CD14-positive monocyte (primary cell): Measurements from ENCODE around the gene SH3PXD2A. TPM values are rescaled to one million over a fixed set of nuclear protein-coding genes. Genes with fewer than 3 reads are reported as not detected.

Source experiments
- DNase-seq, 3 donors: peaks; one replicate each; pipeline ENCODE4 v3.0.0-alpha.2; 2011 to 2022
- H2AFZ ChIP-seq: 2 replicates; pipeline ENCODE4 v1.6.0; 2012; ENCODE audit warnings: mild to moderate bottlenecking, low read depth, low read length, inconsistent platforms; ENCODE audit not compliant: insufficient read depth, poor library complexity, severe bottlenecking
- H3K27ac ChIP-seq, 2 donors: 1 replicate in 1 of 2; 2 replicates in 1 of 2; pipeline ENCODE4 v1.5.1; 2012 to 2013; ENCODE audit warnings: low read length in 2 of 2, control low read depth in 1 of 2, inconsistent platforms in 1 of 2, low read depth in 1 of 2, mild to moderate bottlenecking in 1 of 2
- H3K27me3 ChIP-seq, 2 donors: one replicate each; pipeline versions ENCODE4 v1.6.0 to v1.6.1; 2011 to 2013; ENCODE audit warnings: low read length in 2 of 2; ENCODE audit not compliant: control insufficient read depth in 2 of 2, insufficient read depth in 2 of 2
- H3K36me3 ChIP-seq, 2 donors: replicated peaks in 1 of 2; 1 replicate in 1 of 2; 2 replicates in 1 of 2; pipeline versions ENCODE4 v1.5.1 to v1.6.1; 2012 to 2013; ENCODE audit warnings: low read length in 2 of 2, control low read depth in 1 of 2, inconsistent platforms in 1 of 2, mild to moderate bottlenecking in 1 of 2; ENCODE audit not compliant: insufficient read depth in 2 of 2, control insufficient read depth in 1 of 2
- H3K4me1 ChIP-seq, 2 donors: 1 replicate in 1 of 2; 2 replicates in 1 of 2; pipeline versions ENCODE4 v1.5.1 to v1.6.1; 2012 to 2013; ENCODE audit warnings: low read length in 2 of 2, control low read depth in 1 of 2, inconsistent platforms in 1 of 2, mild to moderate bottlenecking in 1 of 2, moderate library complexity in 1 of 2; ENCODE audit not compliant: insufficient read depth in 2 of 2, control insufficient read depth in 1 of 2
- H3K4me2 ChIP-seq: replicated peaks from 2 replicates; pipeline ENCODE3; 2012; ENCODE audit warnings: low read length, moderate library complexity, mild to moderate bottlenecking; ENCODE audit not compliant: poor library complexity, severe bottlenecking; ENCODE audit errors: extremely low read depth
- H3K4me3 ChIP-seq, 3 experiments: fragments of 200-600 bp in 1 of 3; sonication (generic) in 1 of 3; replicated peaks in 1 of 3; 1 replicate in 2 of 3; 2 replicates in 1 of 3; pipeline ENCODE4 v1.5.1; 2011 to 2013; ENCODE audit warnings: low read length in 3 of 3, mild to moderate bottlenecking in 3 of 3, control low read depth in 2 of 3, low read depth in 2 of 3, inconsistent platforms in 1 of 3, moderate library complexity in 1 of 3
- H3K79me2 ChIP-seq: 2 replicates; pipeline ENCODE4 v1.6.0; 2012; ENCODE audit warnings: mild to moderate bottlenecking, control low read depth, inconsistent platforms, low read length, moderate library complexity; ENCODE audit not compliant: insufficient read depth
- H3K9ac ChIP-seq: 2 replicates; pipeline ENCODE4 v1.6.0; 2017; ENCODE audit warnings: low read length, mild to moderate bottlenecking; ENCODE audit not compliant: insufficient read depth, poor library complexity, severe bottlenecking
- H3K9me3 ChIP-seq, 2 donors: replicated peaks in 1 of 2; 1 replicate in 1 of 2; 2 replicates in 1 of 2; pipeline versions ENCODE4 v1.5.1 to v1.6.1; 2012 to 2013; ENCODE audit warnings: low read length in 2 of 2, control low read depth in 1 of 2; ENCODE audit not compliant: control insufficient read depth in 1 of 2, insufficient read depth in 1 of 2
- H4K20me1 ChIP-seq: 2 replicates; pipeline ENCODE4 v1.6.0; 2012; ENCODE audit warnings: mild to moderate bottlenecking, low read length, control low read depth, moderate library complexity; ENCODE audit not compliant: insufficient read depth
- H3K27ac Mint-ChIP-seq, 7 donors: one replicate each; pipeline ENCODE4 v1.8.0; 2020; ENCODE audit warnings: mild to moderate bottlenecking in 7 of 7, mixed read lengths in 7 of 7, moderate library complexity in 6 of 7, inconsistent platforms in 2 of 7
- H3K27me3 Mint-ChIP-seq, 3 donors: one replicate each; pipeline ENCODE4 v1.8.0; 2021 to 2022; ENCODE audit warnings: low read depth in 3 of 3, mild to moderate bottlenecking in 3 of 3, mixed read lengths in 3 of 3, moderate library complexity in 3 of 3, inconsistent platforms in 1 of 3
- H3K36me3 Mint-ChIP-seq, 2 donors: one replicate each; pipeline ENCODE4 v1.8.0; 2020; ENCODE audit warnings: mixed read lengths in 2 of 2, inconsistent platforms in 1 of 2, mild to moderate bottlenecking in 1 of 2
- H3K4me1 Mint-ChIP-seq: one replicate; pipeline ENCODE4 v1.8.0; 2020; ENCODE audit warnings: mild to moderate bottlenecking, mixed read lengths
- H3K4me3 Mint-ChIP-seq, 2 donors: one replicate each; pipeline ENCODE4 v1.8.0; 2020; ENCODE audit warnings: mild to moderate bottlenecking in 2 of 2, mixed read lengths in 2 of 2, moderate library complexity in 1 of 2
- H3K9me3 Mint-ChIP-seq, 7 donors: one replicate each; pipeline ENCODE4 v1.8.0; 2020 to 2022; ENCODE audit warnings: mixed read lengths in 7 of 7, mild to moderate bottlenecking in 6 of 7, moderate library complexity in 6 of 7, inconsistent platforms in 2 of 7
- CTCF ChIP-seq: fragments of 200-600 bp; IDR thresholded peaks from one replicate; pipeline ENCODE4 v1.8.0; 2022; ENCODE audit warnings: antibody characterized with exemption, mild to moderate bottlenecking
- WGBS: methylation state at CpG from one replicate; pipeline ENCODE4 v1.1.5; 2013; ENCODE audit warnings: missing lambda C conversion rate; ENCODE audit not compliant: insufficient coverage; 5-methylcytosine and 5-hydroxymethylcytosine counted together
- intact Hi-C, 2 donors: fragments of 100-400 bp; cut with micrococcal nuclease; formaldehyde crosslinking; loops; one replicate each; pipeline versions ENCODE4 v1.15.0 to v1.15.1; 2023
- polyA plus RNA-seq, 3 donors: library from polyadenylated mRNA; depleted of rRNA in 1 of 3; unstranded in 2 of 3; stranded (reverse) in 1 of 3; fragments of 300-500 nt in 2 of 3; fragments of >200 nt in 1 of 3; fragmentation: Illumina TruSeq in 2 of 3; gene quantifications; 1 replicate in 2 of 3; 2 replicates in 1 of 3; pipeline ENCODE4 v1.2.3, GENCODE V29; 2012 to 2021

Gene SH3PXD2A
- polyA plus RNA-seq, 3 donors, result 0.01 to 0.76 (median 0.05) TPM

- no peak for TF ChIP-seq CTCF
- peak overlapping the region in 1 of 3 experiments; percentile 37 for H3K4me3 ChIP-seq
- peak; percentile 92 to 98 (median 97) for DNase-seq
- Mint-ChIP-seq H3K4me3 (peak overlapping the region; percentile 31 to 73), H3K27me3 (peaks cover 15 to 44% (median 38%) of the 10 kb centered on the region in 3 donors), H3K36me3 (peaks cover 0 to 9% of the 10 kb centered on the region in 2 donors), H3K4me1 (peaks cover 62% of the 10 kb centered on the region), H3K9me3 (peaks cover 3 to 10% (median 7%) of the 10 kb centered on the region in 7 donors), H3K27ac (peak overlapping the region; percentile 93 to 98 (median 97))
- peak overlapping the region; percentile 1 for H2AFZ ChIP-seq
- H3K9me3 ChIP-seq, result peaks cover 0 to 5% of the 10 kb centered on the region in 2 donors
- H4K20me1 ChIP-seq, result no peaks in the 10 kb centered on the region
- peak overlapping the region; percentile 63 for H3K9ac ChIP-seq
- peaks cover 0 to 17% of the 10 kb centered on the region in 2 donors for H3K27me3 ChIP-seq
- peak overlapping the region; percentile 90 to 96 for H3K27ac ChIP-seq
- peaks cover 54 to 58% of the 10 kb centered on the region in 2 donors for H3K4me1 ChIP-seq
- H3K4me2 ChIP-seq, result peak overlapping the region; percentile 50
- no peaks in the 10 kb centered on the region for H3K79me2 ChIP-seq
- no peaks in the 10 kb centered on the region for H3K36me3 ChIP-seq
- WGBS, result 21% methylated on average over 6 of the region's 10 CpGs
- intact Hi-C loops, result no loop called here
Measured at GRCh38 chr10:103551619-103552602, 303.5 kb downstream of the SH3PXD2A start.

- Histone ChIP-seq H3K27me3 (peaks cover 0 to 7% of the 10 kb centered on the region in 2 donors), H3K9ac (no peak overlapping the region), H3K27ac (no peak overlapping the region), H3K79me2 (no peaks in the 10 kb centered on the region), H3K4me1 (peaks cover 47 to 48% of the 10 kb centered on the region in 2 donors), H3K9me3 (peaks cover 0 to 5% of the 10 kb centered on the region in 2 donors), H3K36me3 (no peaks in the 10 kb centered on the region), H2AFZ (no peak overlapping the region), H4K20me1 (no peaks in the 10 kb centered on the region), H3K4me2 (no peak overlapping the region), H3K4me3 (no peak overlapping the region)
- WGBS, result 92% methylated on average over 1 of the region's 1 CpG
- Mint-ChIP-seq H3K27ac (peak overlapping the region in 4 of 7 donors; percentile 6 to 97 (median 56)), H3K4me1 (peaks cover 48% of the 10 kb centered on the region), H3K27me3 (peaks cover 15 to 35% (median 23%) of the 10 kb centered on the region in 3 donors), H3K9me3 (peaks cover 0 to 10% (median 7%) of the 10 kb centered on the region in 7 donors), H3K36me3 (peaks cover 0 to 9% of the 10 kb centered on the region in 2 donors), H3K4me3 (peak overlapping the region in 1 of 2 donors; percentile 40)
- DNase-seq, result no peak
- intact Hi-C loops, result no loop called here
- TF ChIP-seq CTCF, result no peak
Measured at GRCh38 chr10:103550229-103550628, 305.1 kb downstream of the SH3PXD2A start.
